Colonic mucosa (tissue), 4 donors: ENCODE data around the gene MREG. TPM values are rescaled to one million over a fixed set of nuclear protein-coding genes. Genes with fewer than 3 reads are reported as not detected.
A peak's percentile ranks its signal among the peaks of the same experiment; 100 is the strongest.
"Not testable (repeated sequence)": the region's sequence is repeated elsewhere in the genome, so short reads cannot be mapped to it uniquely, and the experiment has no call there.

Experiments used
- DNase-seq: peaks from one replicate; pipeline ENCODE4 v3.0.0-alpha.2; 2020
- H3K27ac ChIP-seq: fragments of 200-600 bp; one replicate; pipeline ENCODE4 v1.8.0; 2021
- H3K27me3 ChIP-seq: fragments of 200-600 bp; one replicate; pipeline ENCODE4 v1.8.0; 2021
- H3K36me3 ChIP-seq: fragments of 200-600 bp; one replicate; pipeline ENCODE4 v1.8.0; 2021
- H3K4me1 ChIP-seq: fragments of 200-600 bp; one replicate; pipeline ENCODE4 v1.8.0; 2021; ENCODE audit warnings: mild to moderate bottlenecking
- H3K4me3 ChIP-seq: fragments of 200-600 bp; one replicate; pipeline ENCODE4 v1.8.0; 2021
- H3K9ac ChIP-seq, 2 donors: one replicate each; pipeline ENCODE4 v1.7.0; 2013; ENCODE audit warnings: control low read depth in 2 of 2, low read depth in 2 of 2, low read length in 2 of 2
- H3K9me3 ChIP-seq: fragments of 200-600 bp; one replicate; pipeline ENCODE4 v1.8.0; 2021
- intact Hi-C: fragments of 100-400 bp; cut with DNase I; formaldehyde crosslinking; loops from one replicate; pipeline ENCODE4 v1.14.1; 2022
- total RNA-seq, 2 donors: library from RNA; stranded (reverse); fragmentation: NEBNext Ultra II Directional in 1 of 2; extraction: Animal tissue kit (Norgen Biotek cat#: 25700) in 1 of 2; gene quantifications; one replicate each; pipeline ENCODE4 v1.2.1, GENCODE V29; 2021
- TF ChIP-seq, protein P1 (sequence below): fragments of 200-600 bp; IDR thresholded peaks from one replicate; pipeline ENCODE4 v1.8.0; 2022; ENCODE audit warnings: antibody characterized with exemption, mild to moderate bottlenecking
- donor health status: healthy.
- donor health status: DM: no; HTN: no; CAD: no.
- donor health status: DM: no; HTN: no; CAD: no.

The MREG gene
- total RNA-seq, 2 donors from 2014 or later, result 8.5 to 9.4 TPM

DNA sequence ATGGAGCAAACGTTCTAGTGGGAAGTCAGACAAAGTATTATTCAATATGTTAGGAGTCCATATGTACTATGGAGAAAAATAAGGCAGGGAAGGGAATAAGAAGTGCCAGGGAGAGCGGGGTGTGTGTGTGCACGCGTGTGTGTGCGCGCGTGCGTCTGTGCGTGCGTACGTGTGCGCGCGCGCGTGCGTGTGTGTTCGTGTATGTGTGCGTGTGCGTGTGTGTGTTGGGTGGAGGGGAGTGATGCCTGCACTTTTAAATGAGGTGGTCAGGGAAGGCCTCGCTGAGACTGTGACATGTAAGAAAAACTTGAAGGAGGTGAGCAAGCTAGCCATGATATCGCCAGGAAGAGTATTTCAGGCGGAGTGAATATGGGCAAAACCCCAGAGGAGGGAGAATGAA is 1.6 kb upstream of the MREG start:
- H3K36me3 ChIP-seq, result no peaks in the 10 kb centered on the region
- no peaks in the 10 kb centered on the region for H3K4me1 ChIP-seq
- no peak overlapping the region for H3K27ac ChIP-seq
- no peak overlapping the region for H3K4me3 ChIP-seq
- intact Hi-C loops, result no loop called here
- H3K9ac ChIP-seq, result no peak overlapping the region
- no peak for DNase-seq
- no peaks in the 10 kb centered on the region for H3K9me3 ChIP-seq
- no peaks in the 10 kb centered on the region for H3K27me3 ChIP-seq
- TF ChIP-seq, protein P1, sequence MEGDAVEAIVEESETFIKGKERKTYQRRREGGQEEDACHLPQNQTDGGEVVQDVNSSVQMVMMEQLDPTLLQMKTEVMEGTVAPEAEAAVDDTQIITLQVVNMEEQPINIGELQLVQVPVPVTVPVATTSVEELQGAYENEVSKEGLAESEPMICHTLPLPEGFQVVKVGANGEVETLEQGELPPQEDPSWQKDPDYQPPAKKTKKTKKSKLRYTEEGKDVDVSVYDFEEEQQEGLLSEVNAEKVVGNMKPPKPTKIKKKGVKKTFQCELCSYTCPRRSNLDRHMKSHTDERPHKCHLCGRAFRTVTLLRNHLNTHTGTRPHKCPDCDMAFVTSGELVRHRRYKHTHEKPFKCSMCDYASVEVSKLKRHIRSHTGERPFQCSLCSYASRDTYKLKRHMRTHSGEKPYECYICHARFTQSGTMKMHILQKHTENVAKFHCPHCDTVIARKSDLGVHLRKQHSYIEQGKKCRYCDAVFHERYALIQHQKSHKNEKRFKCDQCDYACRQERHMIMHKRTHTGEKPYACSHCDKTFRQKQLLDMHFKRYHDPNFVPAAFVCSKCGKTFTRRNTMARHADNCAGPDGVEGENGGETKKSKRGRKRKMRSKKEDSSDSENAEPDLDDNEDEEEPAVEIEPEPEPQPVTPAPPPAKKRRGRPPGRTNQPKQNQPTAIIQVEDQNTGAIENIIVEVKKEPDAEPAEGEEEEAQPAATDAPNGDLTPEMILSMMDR, result no peak

DNA sequence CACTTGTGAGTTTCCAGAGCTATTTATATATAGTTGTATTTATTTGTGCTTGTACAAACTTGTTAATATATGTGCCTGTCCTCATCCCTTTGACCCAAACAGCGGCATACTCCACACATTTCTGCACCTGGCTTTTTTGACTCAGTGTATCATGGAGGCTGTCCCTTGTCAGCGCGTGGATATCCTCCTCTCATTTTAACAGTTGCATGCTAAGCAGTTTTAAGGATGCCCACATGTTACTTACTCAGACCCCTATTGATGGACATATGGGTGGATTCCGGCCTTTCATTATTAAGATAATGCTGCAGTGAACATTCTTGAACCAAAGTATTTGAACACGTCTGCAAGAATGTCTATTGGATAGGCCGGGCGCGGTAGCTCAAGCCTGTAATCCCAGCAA is 655 bp upstream of the MREG start:
- Histone ChIP-seq H3K4me1 (no peaks in the 10 kb centered on the region), H3K4me3 (no peak overlapping the region), H3K27me3 (no peaks in the 10 kb centered on the region), H3K27ac (no peak overlapping the region), H3K36me3 (no peaks in the 10 kb centered on the region), H3K9me3 (no peaks in the 10 kb centered on the region), H3K9ac (no peak overlapping the region)
- no peak for DNase-seq
- TF ChIP-seq, protein P1, result no peak
- intact Hi-C loops, result no loop called here

DNA sequence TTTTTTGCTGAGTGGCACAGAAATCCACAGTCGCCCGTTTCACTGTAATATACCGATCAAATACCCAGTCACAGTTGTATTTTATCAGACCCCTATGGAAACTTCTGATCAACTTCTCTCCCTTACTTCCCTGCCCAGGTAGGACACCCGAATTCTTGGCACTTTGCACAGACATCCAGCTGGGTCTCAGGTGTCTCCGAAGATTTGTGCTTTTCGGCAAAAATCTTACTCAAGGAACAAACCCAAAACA is 596 bp downstream of the MREG start:
- no peak for DNase-seq
- no peaks in the 10 kb centered on the region for H3K9me3 ChIP-seq
- no peaks in the 10 kb centered on the region for H3K4me1 ChIP-seq
- H3K36me3 ChIP-seq, result no peaks in the 10 kb centered on the region
- peak overlapping the region; percentile 33 for H3K27ac ChIP-seq
- H3K4me3 ChIP-seq, result peak overlapping the region; percentile 57
- TF ChIP-seq, protein P1, result no peak
- H3K27me3 ChIP-seq, result no peaks in the 10 kb centered on the region
- intact Hi-C loops, result no loop called here
- H3K9ac ChIP-seq, result peak overlapping the region; percentile 78 to 83

DNA sequence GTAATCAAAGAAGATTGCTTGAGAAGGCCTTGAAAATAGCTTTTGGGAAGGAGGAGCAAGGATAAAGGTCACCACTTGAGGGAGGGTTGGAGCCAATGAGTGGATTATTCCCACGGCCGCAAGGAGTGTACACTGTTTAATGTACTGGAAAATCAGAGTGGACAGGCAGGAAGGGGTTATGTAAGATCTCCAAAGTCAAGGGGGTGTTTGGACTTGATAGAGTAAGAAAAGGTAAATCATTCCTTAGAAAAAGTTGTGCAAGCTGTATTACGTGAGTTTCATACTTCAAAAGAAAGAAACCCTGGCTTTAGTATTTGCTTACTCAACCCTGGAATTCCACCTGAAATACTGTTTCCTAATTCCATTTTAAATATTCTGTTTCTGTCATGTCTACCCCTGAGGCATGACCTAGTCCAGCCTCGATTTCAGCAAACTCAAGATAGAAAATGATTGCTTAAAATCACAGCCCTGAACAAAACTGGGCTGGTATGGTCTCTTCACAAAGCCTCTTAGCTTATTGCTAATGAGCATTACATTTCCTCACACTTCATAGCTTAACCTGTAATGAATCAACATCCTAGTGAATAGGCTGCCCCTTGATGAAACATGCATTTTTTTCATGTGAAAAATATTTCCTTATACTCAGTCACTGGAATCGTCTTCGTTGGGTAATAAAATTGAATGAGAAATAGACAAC is 1.1 kb downstream of the MREG start:
- no peaks in the 10 kb centered on the region for H3K4me1 ChIP-seq
- TF ChIP-seq, protein P1, result no peak
- H3K9ac ChIP-seq, result peak overlapping the region in 1 of 2 donors; percentile 78

DNA sequence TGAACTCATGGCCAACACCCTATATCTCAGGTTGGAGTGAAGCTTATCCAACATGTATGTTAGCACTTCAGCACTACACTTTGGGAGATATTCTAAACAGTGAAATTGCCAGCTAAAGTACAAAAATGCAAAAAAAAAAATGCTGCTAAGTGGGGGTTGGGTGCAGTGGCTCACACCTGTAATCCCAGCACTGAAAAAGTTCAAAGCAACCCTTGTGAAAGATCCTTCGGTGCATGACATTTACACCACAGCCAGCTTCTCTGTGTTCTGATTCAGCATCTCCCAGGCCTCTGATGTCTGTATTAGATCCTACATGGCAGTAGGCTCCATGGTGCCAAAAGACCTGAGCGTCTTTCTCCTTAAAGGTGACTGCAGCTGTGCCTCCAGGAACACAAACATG is 4.1 kb downstream of the MREG start:
- H3K27ac ChIP-seq, H3K4me1 ChIP-seq, H3K36me3 ChIP-seq, H3K4me3 ChIP-seq, H3K9me3 ChIP-seq, H3K27me3 ChIP-seq, H3K9ac ChIP-seq, intact Hi-C loops, DNase-seq: not testable (repeated sequence)

More for the DNA sequence above, 1.1 kb downstream of the MREG start:
- peak overlapping the region; percentile 57 for H3K4me3 ChIP-seq
- H3K36me3 ChIP-seq, result no peaks in the 10 kb centered on the region
- H3K9me3 ChIP-seq, result no peaks in the 10 kb centered on the region
- no peaks in the 10 kb centered on the region for H3K27me3 ChIP-seq
- no peak overlapping the region for H3K27ac ChIP-seq
- DNase-seq, result peak; percentile 53
- intact Hi-C loops, result no loop called here

DNA sequence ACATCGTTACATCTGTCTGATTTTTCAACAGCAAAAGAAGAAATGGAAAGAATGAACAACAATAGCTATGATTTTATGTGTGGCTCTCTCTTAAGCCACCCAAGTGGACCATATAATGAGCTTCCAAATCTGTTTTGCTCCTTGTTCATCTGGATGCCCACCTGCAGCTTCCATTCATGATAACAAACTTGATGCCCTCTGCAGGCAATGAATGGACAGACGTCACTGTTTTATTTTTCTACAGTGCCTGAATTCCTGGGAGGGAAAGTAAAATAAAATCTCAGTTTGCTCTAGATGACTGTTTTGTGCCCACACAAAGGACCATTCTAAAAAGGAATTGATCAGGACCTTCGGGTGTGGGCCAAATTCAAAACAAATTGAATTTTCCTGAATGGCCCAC is 5.0 kb downstream of the MREG start:
- intact Hi-C loops, result no loop called here
- no peak overlapping the region for H3K9ac ChIP-seq
- H3K9me3 ChIP-seq, result no peaks in the 10 kb centered on the region
- TF ChIP-seq, protein P1, result no peak
- no peaks in the 10 kb centered on the region for H3K27me3 ChIP-seq
- no peaks in the 10 kb centered on the region for H3K36me3 ChIP-seq
- H3K27ac ChIP-seq, result no peak overlapping the region
- no peak overlapping the region for H3K4me3 ChIP-seq
- DNase-seq, result no peak
- no peaks in the 10 kb centered on the region for H3K4me1 ChIP-seq
